HEK293T (cell line): Measurements from ENCODE around the gene GPC1.

Experiments used
- ELF4 ChIP-seq: fragments of 450-650 bp; IDR thresholded peaks from 2 replicates; pipeline ENCODE4 v1.6.1; 2017; ENCODE audit warnings: antibody characterized with exemption
- L3MBTL2 ChIP-seq: fragments of 450-650 bp; conservative IDR thresholded peaks from 2 replicates; pipeline ENCODE4 v1.6.1; 2016; ENCODE audit warnings: mild to moderate bottlenecking
- SUZ12 ChIP-seq: fragments of 450-650 bp; IDR thresholded peaks from 2 replicates; pipeline ENCODE4 v1.6.1; 2016; ENCODE audit warnings: mild to moderate bottlenecking

- TF ChIP-seq ELF4: no peak
- no peak for TF ChIP-seq L3MBTL2
- TF ChIP-seq SUZ12: no peak
Observed at GRCh38 chr2:240449764-240450531, 14.5 kb downstream of the GPC1 start.
